Measurements from ENCODE around the gene C5orf34. TPM values are rescaled to one million over a fixed set of nuclear protein-coding genes. Genes with fewer than 3 reads are reported as not detected.

C5orf34 gene, protein sequence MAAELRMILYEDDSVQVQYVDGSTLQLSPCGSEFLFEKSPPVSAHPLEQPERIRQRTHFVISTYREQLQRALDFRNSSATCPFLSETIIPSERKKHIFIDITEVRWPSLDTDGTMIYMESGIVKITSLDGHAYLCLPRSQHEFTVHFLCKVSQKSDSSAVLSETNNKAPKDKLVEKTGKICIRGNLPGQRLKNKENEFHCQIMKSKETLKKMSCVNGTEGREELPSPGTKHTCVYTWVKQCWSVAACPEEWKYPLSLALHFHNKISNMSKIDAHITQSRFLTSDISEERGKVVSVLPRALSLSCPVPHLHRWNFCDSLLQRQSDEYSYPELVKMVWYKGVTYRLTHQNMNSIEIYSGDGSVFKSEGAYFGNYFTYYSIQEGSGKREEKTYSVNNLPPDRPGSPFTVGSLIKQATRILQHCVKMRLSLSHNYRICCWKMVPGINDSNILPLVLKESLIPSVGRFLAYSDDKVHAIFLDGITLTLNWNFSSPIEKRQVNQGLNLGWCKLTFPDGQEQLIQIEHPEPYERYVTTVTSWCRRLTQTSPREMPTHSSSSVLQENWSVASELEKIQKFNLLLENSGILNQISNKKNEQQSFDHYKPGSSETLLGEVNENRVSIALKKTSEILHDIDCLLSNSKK
- 3.7 and 8.5 TPM in 2 replicates for total RNA-seq

DNA sequence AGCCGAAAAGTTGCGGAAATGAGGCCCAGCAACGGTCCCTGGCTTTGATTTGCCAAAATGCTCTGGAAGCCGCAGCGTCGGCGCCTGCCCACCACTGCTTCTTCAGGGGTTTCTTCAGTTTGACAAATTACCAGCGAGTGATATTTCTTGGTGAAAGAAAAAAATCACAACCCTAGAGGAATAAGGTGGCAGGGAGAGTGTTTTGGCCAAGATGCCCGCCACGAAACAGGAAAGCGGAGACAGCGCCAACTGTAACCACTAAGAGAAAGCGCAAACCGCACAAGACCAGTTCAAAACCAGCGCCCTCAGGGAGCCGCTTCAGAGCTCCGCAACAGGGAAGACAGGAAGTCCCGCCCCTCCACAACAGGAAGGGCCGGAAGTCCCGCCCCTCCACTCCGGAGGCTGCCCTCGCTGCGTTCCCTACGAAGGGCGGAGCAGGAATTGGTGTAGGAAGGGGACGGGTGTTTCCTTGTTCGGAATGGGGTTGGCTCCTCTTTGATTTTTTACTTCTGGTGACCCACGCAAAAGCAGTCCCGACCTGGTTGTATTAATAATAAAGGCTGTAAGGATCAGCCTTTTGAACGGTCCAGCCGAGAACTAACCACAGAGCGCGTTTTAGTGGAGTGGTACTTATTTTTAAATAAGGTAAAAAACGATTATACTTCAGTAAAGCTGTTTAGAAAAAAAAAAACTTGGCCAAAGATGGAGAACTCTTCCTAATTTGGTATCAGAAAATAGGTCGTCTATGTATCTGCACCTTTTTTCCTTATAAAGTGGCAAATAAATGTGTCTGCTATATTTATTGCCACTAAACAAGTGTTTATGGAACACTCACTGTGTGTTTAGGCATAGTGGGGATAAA, at the start of gene C5orf34:
TSS of gene C5orf34 (minus strand) at position 333 of the 862 bp plus-strand sequence. CDS start 5,809 bp downstream, outside the sequence.

DNA sequence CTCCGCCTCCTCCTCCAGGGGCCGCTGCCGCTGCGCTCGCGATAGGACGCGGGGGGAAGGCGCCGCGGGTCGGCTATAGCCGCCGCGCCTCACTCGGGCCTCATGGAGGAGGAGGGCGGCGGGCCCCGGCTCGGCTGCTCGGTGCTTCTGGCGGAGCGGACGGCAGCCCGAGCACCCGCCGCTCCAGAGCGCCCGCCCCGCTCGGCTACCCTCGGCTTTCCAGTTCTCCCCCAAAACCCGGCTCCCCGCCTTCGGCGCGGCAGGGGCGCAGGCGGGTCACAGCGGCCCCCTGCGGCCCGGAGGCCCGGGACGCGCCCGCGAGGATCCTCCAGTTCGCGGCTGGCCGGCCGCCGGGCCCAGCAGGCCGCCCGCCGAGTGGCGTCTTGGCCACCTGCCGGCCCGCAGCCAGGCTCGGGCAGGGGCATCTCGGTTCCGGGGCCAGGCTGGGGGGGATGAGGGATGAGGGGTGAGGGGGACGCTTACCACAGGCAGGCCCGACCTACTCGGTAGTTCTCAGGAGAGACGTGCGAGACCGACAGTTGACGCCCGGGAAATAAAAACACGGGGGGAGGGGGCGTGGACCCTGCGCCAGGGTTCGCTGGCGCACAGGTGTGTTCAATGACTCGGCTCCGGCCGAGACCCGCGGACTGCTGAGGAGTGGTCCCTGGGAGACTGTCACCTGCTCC, 42.1 kb upstream of the C5orf34 start, which contains the start of gene PAIP1:
TSS of gene PAIP1 (minus strand) at position 221 of the 686 bp plus-strand sequence. CDS start 231 bp downstream, outside the sequence.

DNA sequence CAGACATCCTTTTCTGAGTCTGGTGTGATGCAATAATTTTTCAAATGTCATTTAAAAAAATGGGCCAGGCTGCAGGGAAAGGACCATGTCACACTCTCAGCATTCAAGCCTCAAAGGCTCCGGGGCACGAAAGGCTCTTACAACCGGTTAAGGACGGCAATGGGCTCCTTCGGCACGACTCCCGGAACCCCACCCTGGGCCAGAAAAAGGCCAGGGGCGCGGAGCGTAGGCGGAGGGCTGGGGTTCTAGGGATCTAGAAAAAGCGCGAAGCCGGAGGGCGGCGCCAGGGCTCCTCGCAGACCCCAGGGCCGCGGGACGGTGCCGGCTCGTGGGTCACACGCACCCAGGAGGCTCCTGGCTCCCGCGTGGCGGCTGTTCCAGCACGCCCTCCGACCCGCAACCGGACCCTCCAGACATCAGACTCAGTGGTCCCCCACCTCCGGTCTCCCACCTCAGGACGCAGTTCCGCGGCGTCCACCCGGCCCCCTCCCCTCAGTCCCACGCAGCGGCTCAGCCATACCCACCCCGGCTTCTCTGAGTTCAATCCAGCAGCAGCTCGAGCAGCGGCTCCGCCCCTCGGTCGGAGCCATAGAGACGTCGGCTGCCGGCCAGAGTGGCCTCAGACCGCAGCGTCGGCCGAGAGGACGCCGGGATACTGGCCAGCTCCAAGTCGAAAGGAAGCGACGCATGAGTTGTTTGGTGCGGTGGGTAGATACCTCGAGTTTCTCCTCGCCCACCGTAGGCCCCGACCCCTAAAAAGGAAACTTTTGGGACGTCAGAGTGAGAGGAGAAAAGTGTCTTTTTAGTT, 31.4 kb downstream of the C5orf34 start, which contains the start of gene TMEM267:
TSS of gene TMEM267 (minus strand) at position 568 of the 808 bp plus-strand sequence. CDS start 29,896 bp downstream, outside the sequence.

Other genes with a start within 250 kb of the C5orf34 start
- 162 and 180 TPM in 2 replicates for gene HMGCS1, start 201.7 kb downstream of the C5orf34 start, total RNA-seq
- gene CCL28, start 102.8 kb downstream of the C5orf34 start, total RNA-seq: 0.71 and 0.86 TPM in 2 replicates
- 12.9 and 19.6 TPM in 2 replicates for gene TMEM267, start 31.3 kb downstream of the C5orf34 start, total RNA-seq
- gene PAIP1, start 41.9 kb upstream of the C5orf34 start, total RNA-seq: 61.1 and 85.8 TPM in 2 replicates
- 30.3 and 34.0 TPM in 2 replicates for gene NNT, start 88.0 kb upstream of the C5orf34 start, total RNA-seq

Data from myometrial cell (primary cell).